Hepatocyte (in vitro differentiated cells): Measurements from ENCODE around the gene NHERF1. TPM values are rescaled to one million over a fixed set of nuclear protein-coding genes. Genes with fewer than 3 reads are reported as not detected.

Experiments
- DNase-seq: peaks from one replicate; pipeline ENCODE4 v3.0.0-alpha.2; 2016; ENCODE audit warnings: low spot score
- H2AFZ ChIP-seq: fragments of 200-600 bp; sonication (generic); 2 replicates; pipeline ENCODE4 v1.6.0; 2016; ENCODE audit warnings: antibody characterized with exemption, mild to moderate bottlenecking
- H3K27ac ChIP-seq: fragments of 200-600 bp; sonication (generic); 2 replicates; pipeline ENCODE4 v1.5.1; 2016; ENCODE audit warnings: mild to moderate bottlenecking
- H3K27me3 ChIP-seq: fragments of 200-600 bp; sonication (generic); 2 replicates; pipeline ENCODE4 v1.6.1; 2016
- H3K36me3 ChIP-seq: fragments of 200-600 bp; sonication (generic); replicated peaks from 2 replicates; pipeline ENCODE4 v1.5.1; 2016; ENCODE audit warnings: low read depth; ENCODE audit not compliant: insufficient read depth
- H3K4me1 ChIP-seq: fragments of 200-600 bp; sonication (generic); 2 replicates; pipeline ENCODE4 v1.5.1; 2016; ENCODE audit warnings: mild to moderate bottlenecking, moderate library complexity; ENCODE audit not compliant: insufficient read depth
- H3K4me2 ChIP-seq: fragments of 200-600 bp; sonication (generic); 2 replicates; pipeline ENCODE4 v1.6.0; 2016
- H3K4me3 ChIP-seq: fragments of 200-600 bp; sonication (generic); 2 replicates; pipeline ENCODE4 v1.5.1; 2016; ENCODE audit warnings: mild to moderate bottlenecking
- H3K79me2 ChIP-seq: fragments of 200-600 bp; sonication (generic); 2 replicates; pipeline ENCODE4 v1.6.0; 2017; ENCODE audit warnings: mild to moderate bottlenecking
- H3K9me2 ChIP-seq: fragments of 200-600 bp; sonication (generic); replicated peaks from 2 replicates; pipeline ENCODE4 v1.6.0; 2017; ENCODE audit warnings: mild to moderate bottlenecking; ENCODE audit not compliant: insufficient read depth
- H3K9me3 ChIP-seq: fragments of 200-600 bp; sonication (generic); 2 replicates; pipeline ENCODE4 v1.5.1; 2016; ENCODE audit warnings: low read depth, mild to moderate bottlenecking
- H4K20me1 ChIP-seq: fragments of 200-600 bp; sonication (generic); 2 replicates; pipeline ENCODE4 v1.6.0; 2016; ENCODE audit warnings: mild to moderate bottlenecking; ENCODE audit not compliant: insufficient read depth, poor library complexity, severe bottlenecking
- EZH2 ChIP-seq: fragments of 200-600 bp; sonication (generic); IDR thresholded peaks from 2 replicates; pipeline ENCODE4 v1.6.1; 2016; ENCODE audit warnings: antibody characterized with exemption, mild to moderate bottlenecking, borderline replicate concordance
- EZH2phosphoT487 ChIP-seq: fragments of 200-600 bp; sonication (generic); IDR thresholded peaks from one replicate; pipeline ENCODE4 v1.6.1; 2018; ENCODE audit warnings: antibody characterized with exemption, mild to moderate bottlenecking, low read depth, moderate library complexity; ENCODE audit not compliant: unreplicated experiment, severe bottlenecking
- WGBS: methylation state at CpG from one replicate; pipeline ENCODE4 v1.1.6; 2016; ENCODE audit warnings: low lambda C conversion rate; ENCODE audit errors: missing lambda C conversion rate; 5-methylcytosine and 5-hydroxymethylcytosine counted together
- polyA plus RNA-seq: library from polyadenylated mRNA; unstranded; fragments of >200 nt; fragmentation: Nextera tagmentation; extraction: Ambion mirVana; gene quantifications from 2 replicates; pipeline ENCODE4 v1.2.1, GENCODE V29; 2016
- total RNA-seq: library from RNA; depleted of rRNA; stranded (reverse); fragments of >200 nt; gene quantifications from 2 replicates; pipeline ENCODE4 v1.2.3, GENCODE V29; 2014
- TF ChIP-seq, protein P1 (sequence below): fragments of 200-600 bp; sonication (generic); IDR thresholded peaks from 2 replicates; pipeline ENCODE4 v1.5.1; 2016; ENCODE audit warnings: antibody characterized with exemption, mild to moderate bottlenecking; ENCODE audit not compliant: poor library complexity

The NHERF1 gene
- total and polyA plus RNA-seq, 2 experiments from 2014 or later, result 263 to 763 TPM

DNA sequence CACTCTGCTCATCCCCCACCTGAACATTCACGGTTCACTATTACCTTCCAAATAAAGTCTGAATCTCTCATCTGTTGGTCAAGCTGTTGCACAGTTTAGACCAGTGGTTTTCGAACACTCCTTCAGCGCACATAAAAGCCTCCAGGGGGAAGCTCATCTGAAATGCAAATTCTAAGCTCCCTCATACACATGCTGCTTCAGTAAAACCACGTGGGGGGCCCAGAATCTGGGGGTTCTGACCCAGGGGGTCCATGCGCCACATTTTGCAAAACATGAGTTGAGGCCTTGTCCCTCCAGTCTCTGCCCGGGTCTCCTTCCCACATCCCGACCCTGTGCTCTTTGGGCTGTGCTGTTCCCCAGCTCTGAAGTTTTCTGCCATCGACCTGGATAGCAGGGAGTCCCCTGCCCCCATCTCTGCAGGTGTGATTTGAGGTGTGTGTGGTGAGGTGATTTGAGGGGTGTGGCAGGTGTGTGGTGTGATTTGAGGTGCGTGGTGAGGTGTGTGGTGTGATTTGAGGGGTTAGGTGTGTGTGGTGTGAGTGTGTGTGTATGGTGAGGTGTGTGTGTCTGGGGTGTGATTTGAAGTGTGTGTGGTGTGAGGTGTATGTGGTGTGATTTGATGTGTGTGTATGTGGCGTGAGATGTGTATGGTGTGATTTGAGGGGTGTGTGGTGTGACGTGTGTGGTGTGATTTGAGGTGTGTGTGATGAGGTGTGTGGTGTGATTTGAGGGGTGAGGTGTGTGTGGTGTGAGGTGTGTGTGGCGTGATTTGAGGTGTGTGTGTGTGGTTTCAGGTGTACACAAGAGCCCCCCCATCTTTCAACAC is 16.2 kb upstream of the NHERF1 start:
- Histone ChIP-seq H4K20me1 (no peaks in the 10 kb centered on the region), H3K4me3 (no peak overlapping the region), H3K9me2 (no peaks in the 10 kb centered on the region), H3K79me2 (no peaks in the 10 kb centered on the region), H3K9me3 (no peaks in the 10 kb centered on the region), H3K27ac (no peak overlapping the region), H3K4me1 (no peaks in the 10 kb centered on the region), H3K36me3 (no peaks in the 10 kb centered on the region), H2AFZ (no peak overlapping the region), H3K4me2 (no peak overlapping the region), H3K27me3 (no peaks in the 10 kb centered on the region)
- TF ChIP-seq EZH2phosphoT487, result no peak
- TF ChIP-seq EZH2, result no peak
- TF ChIP-seq, protein P1, sequence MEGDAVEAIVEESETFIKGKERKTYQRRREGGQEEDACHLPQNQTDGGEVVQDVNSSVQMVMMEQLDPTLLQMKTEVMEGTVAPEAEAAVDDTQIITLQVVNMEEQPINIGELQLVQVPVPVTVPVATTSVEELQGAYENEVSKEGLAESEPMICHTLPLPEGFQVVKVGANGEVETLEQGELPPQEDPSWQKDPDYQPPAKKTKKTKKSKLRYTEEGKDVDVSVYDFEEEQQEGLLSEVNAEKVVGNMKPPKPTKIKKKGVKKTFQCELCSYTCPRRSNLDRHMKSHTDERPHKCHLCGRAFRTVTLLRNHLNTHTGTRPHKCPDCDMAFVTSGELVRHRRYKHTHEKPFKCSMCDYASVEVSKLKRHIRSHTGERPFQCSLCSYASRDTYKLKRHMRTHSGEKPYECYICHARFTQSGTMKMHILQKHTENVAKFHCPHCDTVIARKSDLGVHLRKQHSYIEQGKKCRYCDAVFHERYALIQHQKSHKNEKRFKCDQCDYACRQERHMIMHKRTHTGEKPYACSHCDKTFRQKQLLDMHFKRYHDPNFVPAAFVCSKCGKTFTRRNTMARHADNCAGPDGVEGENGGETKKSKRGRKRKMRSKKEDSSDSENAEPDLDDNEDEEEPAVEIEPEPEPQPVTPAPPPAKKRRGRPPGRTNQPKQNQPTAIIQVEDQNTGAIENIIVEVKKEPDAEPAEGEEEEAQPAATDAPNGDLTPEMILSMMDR, result no peak
- 80% methylated on average over 12 of the region's 12 CpGs for WGBS
- no peak for DNase-seq

DNA sequence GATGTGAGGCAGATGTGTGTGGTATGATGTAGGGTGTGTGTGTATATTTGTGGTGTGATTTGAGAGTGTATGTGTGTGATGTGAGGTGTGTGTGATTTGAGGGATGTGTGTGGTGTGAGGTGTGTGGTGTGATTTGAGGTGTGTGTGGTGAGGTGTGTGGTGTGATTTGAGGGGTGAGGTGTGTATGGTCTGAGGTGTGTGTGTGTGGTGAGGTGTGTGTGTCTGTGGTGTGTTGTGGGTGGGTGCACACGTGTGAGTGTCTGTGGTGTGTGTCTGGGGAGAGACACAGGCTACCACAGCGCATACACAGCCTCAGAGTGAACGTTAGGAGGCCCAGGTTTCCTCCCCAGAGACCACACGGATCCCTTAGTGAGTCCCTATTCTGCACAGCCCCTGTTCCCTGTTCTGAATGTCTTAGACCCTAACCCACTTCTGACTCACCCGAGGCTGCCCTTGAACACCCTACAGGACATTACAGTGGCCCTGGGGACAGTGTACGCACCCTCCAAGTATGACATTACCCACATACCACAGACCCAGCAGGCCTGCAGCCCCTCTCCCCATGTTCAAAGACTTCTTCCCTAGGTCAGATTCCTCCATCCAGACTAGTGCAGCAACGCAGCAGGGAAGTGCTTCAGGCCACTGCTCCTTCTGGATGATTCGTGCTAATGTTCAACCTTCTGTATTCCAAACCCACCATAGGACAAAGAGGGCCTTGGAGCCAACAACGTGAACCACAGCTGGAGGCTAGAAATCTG is 14.9 kb upstream of the NHERF1 start:
- TF ChIP-seq, protein P1, result no peak
- no peak for TF ChIP-seq EZH2phosphoT487
- no peak for TF ChIP-seq EZH2
- Histone ChIP-seq H3K4me1 (peaks cover 9% of the 10 kb centered on the region), H2AFZ (no peak overlapping the region), H3K79me2 (no peaks in the 10 kb centered on the region), H3K36me3 (no peaks in the 10 kb centered on the region), H4K20me1 (no peaks in the 10 kb centered on the region), H3K4me2 (no peak overlapping the region), H3K27ac (no peak overlapping the region), H3K27me3 (no peaks in the 10 kb centered on the region), H3K9me3 (no peaks in the 10 kb centered on the region), H3K4me3 (no peak overlapping the region), H3K9me2 (no peaks in the 10 kb centered on the region)
- DNase-seq, result no peak
- 76% methylated on average over 8 of the region's 9 CpGs for WGBS

DNA sequence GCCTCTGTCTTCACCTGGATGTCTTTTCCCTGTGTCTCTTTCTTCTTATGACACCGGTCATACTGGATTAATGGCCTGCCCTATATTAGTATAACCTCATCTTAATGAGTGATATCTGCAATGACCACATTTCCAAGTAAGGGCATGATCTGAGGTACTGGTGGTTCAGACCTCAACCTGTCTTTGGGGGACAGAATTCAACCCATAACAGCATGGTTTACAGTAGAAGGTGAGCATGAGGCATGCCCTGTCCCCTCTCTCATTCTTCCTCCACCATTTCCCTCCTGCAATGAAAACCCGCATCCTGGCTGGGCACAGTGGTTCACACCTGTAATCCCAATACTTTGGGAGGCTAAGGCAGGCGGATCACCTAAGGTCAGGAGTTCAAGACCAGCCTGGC is 14.2 kb upstream of the NHERF1 start:
- Histone ChIP-seq H4K20me1 (no peaks in the 10 kb centered on the region), H3K27me3 (no peaks in the 10 kb centered on the region), H3K79me2 (no peaks in the 10 kb centered on the region), H3K36me3 (no peaks in the 10 kb centered on the region), H3K27ac (no peak overlapping the region), H2AFZ (no peak overlapping the region), H3K4me1 (peaks cover 13% of the 10 kb centered on the region), H3K4me3 (no peak overlapping the region), H3K9me2 (no peaks in the 10 kb centered on the region), H3K4me2 (no peak overlapping the region), H3K9me3 (no peaks in the 10 kb centered on the region)
- DNase-seq, result no peak
- 93% methylated on average over 3 of the region's 3 CpGs for WGBS
- TF ChIP-seq EZH2, result no peak
- no peak for TF ChIP-seq EZH2phosphoT487
- TF ChIP-seq, protein P1, result no peak
